Gastroesophageal sphincter (tissue), 3 donors: ENCODE measurements around the gene CPN2.

Experiments
- EP300 ChIP-seq: sonication (generic); formaldehyde crosslinking; IDR thresholded peaks from one replicate; pipeline ENCODE4 v1.6.1; 2017; ENCODE audit warnings: antibody characterized with exemption, mild to moderate bottlenecking
- POLR2A ChIP-seq, 2 donors: fragments of 450-650 bp; IDR thresholded peaks; one replicate each; pipeline ENCODE4 v1.6.1; 2017; ENCODE audit warnings: antibody characterized with exemption in 2 of 2, mild to moderate bottlenecking in 2 of 2, moderate library complexity in 1 of 2
- POLR2AphosphoS5 ChIP-seq: sonication (generic); formaldehyde crosslinking; IDR thresholded peaks from one replicate; pipeline ENCODE4 v1.6.1; 2017; ENCODE audit warnings: antibody characterized with exemption
- TF ChIP-seq, protein P1 (sequence below), 4 experiments: fragments of 200-600 bp in 2 of 4; fragments of 450-650 bp in 2 of 4; sonication (generic) in 1 of 4; IDR thresholded peaks; one replicate each; pipeline ENCODE4 v1.5.1; 2017 to 2019; ENCODE audit warnings: antibody characterized with exemption in 4 of 4, mild to moderate bottlenecking in 2 of 4, moderate library complexity in 2 of 4

GRCh38 chr3:194340757-194341400, 10.2 kb downstream of the CPN2 start:
- TF ChIP-seq EP300 (no peak), POLR2AphosphoS5 (no peak), POLR2A (IDR thresholded peaks at IDR 0.05) (no peak)
- TF ChIP-seq, protein P1, sequence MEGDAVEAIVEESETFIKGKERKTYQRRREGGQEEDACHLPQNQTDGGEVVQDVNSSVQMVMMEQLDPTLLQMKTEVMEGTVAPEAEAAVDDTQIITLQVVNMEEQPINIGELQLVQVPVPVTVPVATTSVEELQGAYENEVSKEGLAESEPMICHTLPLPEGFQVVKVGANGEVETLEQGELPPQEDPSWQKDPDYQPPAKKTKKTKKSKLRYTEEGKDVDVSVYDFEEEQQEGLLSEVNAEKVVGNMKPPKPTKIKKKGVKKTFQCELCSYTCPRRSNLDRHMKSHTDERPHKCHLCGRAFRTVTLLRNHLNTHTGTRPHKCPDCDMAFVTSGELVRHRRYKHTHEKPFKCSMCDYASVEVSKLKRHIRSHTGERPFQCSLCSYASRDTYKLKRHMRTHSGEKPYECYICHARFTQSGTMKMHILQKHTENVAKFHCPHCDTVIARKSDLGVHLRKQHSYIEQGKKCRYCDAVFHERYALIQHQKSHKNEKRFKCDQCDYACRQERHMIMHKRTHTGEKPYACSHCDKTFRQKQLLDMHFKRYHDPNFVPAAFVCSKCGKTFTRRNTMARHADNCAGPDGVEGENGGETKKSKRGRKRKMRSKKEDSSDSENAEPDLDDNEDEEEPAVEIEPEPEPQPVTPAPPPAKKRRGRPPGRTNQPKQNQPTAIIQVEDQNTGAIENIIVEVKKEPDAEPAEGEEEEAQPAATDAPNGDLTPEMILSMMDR (IDR thresholded peaks at IDR 0.05), result no peak
